Kidney tubule cell (primary cell): Measurements from ENCODE around the gene LRG1.
"Not testable (repeated sequence)": the region's sequence is repeated elsewhere in the genome, so short reads cannot be mapped to it uniquely, and the experiment has no call there.

Experiments
- DNase-seq: peaks from one replicate; pipeline ENCODE4 v3.0.0-alpha.2; 2018; ENCODE audit warnings: low spot score

LRG1 gene

DNA sequence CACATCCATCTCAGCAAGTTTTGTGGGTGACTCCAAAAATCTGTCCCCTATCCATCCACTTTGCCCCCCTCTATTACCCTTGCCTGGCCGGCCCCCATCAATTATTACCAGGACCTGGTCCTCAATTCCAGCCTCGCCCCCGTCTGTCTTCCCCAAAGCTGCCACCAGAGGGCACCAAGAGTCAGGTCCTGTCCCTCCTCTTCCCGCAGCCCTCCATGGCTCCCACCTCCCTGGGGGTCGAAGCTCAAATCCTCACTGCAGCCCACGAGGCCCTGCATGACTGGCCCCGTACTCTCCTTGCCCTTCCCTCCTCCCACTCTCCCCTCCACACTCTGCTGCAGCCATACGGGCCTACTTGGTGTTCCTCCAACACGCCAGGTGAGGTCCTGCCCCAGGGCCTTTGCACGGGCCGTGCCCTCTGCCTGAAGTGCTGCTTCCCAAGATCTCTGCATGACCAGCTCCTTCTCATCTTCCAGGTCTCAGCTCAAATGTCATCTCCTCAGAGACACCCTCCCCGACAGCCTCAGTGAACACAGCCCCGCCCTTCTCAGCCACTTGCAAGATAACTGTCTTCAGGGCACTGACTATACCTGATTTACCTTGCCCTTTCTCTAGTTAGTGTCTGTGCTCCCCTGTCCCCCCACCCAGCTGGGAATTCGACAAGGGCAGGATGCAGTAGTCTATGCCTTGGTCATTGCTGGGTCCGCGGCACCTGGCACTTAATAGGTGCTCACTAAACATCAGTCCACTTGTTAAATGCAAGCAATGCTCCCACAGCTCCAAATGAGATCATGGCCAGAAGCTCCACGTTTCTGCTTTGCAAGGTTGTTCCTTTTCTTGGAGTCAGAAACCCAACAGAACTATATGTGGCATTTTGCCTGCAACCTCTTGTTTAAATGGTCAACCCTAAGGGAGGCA, 36.4 kb upstream of the LRG1 start:
- peak; percentile 54 for DNase-seq

DNA sequence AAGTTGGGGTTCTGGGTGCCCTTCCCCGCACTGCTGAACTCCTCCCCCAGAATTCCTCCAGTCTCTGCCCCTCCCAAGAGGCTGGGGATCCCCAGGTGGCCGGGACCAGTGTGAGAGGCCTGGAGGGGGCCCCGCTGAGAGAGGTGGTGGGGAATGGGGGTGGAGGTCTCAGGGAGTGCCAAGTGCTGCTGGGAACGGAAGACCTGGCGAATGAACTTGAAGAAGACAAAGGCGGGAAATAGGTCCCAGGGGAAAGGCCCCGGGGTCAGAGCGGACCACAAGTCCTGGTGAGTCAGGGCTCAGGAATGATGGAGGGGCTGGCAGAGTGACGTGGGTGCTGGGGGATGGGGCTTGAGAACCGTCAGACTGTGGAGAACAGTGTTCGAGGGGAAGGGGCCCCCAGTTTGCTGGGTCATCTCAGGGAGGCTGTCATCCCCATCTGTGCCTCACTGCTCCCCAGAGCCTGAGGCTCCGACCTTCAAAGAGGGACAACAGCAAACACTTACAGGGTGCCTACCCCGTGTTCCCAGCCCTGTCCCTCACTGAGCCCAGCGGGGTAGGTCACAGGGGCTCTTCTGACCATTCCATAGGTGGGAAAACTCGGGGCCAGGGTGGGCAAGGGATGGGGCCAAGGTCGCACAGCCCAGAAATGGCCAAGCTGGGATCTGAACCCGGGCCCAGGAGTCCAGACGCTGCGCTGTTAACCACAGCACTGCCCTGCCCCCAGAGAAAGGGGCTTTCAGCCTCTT, 35.6 kb upstream of the LRG1 start:
- DNase-seq, result peak; percentile 86

DNA sequence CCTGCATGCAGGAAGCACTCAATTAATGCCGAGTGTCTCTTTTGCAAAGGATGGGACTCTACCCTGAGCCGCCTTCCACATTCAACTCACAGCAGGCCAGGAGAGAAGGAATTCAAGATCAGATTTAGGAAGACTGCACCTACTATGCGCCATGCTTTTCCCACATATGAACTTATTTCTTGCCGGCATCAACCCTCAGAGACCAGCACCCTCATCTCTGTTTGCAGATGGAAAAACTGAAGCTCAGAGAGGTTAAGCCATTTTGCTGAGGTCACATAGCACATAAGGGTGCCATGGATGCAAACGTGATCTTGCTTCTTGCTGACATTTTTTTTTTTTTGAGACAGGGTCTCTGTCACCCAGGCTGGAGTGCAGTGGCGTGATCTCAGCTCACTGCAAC, 33.8 kb upstream of the LRG1 start:
- no peak for DNase-seq

DNA sequence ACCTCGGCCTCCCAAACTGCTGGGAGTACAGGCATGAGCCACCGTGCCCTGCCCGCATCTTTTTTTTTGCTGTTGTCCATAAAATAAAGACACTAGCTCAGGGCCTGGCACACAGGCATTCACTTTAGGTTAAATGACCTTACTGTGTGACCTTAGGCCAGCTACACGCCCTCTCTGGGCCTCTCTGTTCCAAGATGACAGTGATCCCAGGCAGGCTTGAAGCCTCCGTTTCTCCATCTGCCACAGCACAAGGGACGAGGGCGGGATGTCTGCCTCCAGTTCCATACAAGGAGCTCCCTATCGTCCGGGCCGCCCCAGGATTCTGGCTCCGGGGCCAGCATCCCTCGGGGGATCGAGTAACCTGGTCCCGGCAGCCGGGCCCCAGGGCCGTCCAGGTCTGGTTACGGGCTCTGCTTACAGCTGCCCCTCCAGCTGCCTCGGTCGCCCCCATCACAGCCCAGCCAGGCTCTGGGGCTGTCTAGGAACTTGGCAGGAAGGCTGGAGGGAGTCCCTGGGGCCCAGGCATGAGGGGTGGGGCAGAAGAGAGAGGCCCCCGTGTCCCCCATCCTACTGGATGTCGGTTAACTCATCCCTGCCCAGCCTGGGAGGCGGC, 31.6 kb upstream of the LRG1 start:
- no peak for DNase-seq

GRCh38 chr19:4570916-4571304, 31.1 kb upstream of the LRG1 start:
- no peak for DNase-seq

DNA sequence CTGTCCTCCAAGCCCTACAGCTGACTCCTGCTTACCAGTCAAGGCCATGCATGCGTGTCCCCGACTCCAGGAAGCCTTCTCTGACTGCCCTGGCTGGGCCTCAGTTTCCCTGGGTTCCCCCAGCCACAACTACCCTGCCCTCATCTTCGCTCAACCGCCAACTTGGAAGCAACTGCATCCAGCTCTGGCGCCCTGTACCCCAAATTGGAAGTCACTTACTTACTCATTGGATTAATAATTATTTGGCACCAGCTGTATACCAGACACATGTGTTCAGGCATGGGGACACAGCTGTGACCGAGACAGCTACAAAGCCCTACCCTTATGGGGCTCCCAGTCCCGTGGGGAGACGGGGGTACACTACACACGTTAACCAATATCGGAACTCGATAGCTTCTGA, 30.6 kb upstream of the LRG1 start:
- DNase-seq, result no peak

DNA sequence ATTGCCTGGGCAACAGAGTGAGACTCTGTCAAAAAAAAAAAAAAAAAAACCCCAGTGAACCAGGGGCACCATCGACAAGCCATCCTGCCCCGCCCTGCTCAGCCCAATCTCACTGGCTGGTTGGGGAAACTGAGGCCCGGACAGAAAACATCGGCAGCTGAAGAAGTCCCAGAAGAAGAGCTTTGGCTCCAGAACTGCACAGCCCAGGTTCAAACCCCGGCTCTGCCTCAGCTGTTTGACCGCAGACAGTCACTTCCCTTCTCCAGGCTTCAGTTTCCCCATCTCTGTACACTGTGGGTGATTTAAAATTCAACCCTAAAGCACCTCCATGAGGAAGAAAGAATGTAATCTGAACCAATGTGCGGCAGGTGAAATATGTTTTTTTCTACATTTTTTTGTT, 29.1 kb upstream of the LRG1 start:
- DNase-seq, result no peak

- DNase-seq, result peak; percentile 31
These were observed 27.8 kb upstream of the LRG1 start for GRCh38 chr19:4567584-4568071.

DNA sequence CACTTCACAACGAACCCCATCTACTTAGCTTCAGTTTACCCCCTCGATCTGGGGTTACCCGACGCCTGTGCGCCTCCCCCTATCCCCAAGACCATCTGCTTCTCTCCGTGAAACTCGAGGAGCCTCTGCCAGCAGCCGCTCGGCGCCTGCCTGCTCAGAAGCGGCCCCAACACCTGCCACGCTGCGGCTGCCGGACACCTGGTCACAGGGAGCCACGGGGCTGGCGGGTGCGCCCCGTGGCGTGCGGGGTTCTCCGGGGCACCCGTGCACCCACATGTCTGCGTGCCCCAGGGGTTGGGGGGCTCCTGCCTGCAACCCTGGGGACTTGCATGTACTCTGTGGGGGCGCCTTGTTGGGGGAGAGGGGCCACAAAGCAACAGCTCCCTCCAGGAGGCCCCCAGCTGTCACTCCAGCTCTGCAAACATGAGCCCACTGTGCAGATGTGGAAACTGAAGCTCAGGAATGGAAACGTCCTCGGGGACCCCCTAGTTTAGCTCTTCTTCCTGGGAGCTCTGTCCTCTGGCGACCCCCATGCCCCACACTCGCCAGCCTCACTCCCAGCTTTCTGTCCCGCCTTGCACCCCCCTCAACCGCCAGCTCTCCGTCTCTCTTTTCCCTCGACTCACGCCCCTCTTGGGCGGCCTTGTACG, 26.7 kb upstream of the LRG1 start:
- no peak for DNase-seq

DNA sequence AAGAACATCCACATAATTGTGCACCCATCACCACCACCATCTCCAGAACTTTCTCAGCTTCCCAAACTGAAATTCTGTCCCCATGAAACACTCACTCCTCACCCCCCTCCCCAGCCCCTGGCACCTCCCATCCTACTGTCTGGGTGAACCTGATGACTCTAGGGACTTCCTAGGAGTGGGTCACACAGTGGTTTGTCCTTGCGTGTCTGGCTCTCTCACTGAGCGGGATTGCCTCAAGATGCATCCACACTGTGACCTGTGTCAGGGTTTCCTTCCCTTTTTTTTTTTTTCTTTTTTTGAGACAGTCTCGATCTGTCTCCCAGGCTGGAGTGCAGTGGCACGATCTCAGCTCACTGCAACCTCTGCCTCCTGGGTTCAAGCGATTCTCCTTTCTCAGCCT, 23.7 kb upstream of the LRG1 start:
- not testable (repeated sequence) for DNase-seq

DNA sequence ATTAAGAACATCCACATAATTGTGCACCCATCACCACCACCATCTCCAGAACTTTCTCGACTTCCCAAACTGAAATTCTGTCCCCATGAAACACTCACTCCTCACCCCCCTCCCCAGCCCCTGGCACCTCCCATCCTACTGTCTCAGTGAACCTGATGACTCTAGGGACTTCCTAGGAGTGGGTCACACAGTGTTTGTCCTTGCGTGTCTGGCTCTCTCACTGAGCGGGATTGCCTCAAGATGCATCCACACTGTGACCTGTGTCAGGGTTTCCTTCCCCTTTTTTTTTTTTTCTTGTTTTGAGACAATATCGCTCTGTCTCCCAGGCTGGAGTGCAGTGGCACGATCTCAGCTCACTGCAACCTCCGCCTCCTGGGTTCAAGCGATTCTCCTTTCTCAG, 22.2 kb upstream of the LRG1 start:
- DNase-seq, result not testable (repeated sequence)

- DNase-seq, result no peak
These were observed 19.7 kb upstream of the LRG1 start, which contains the start of gene SEMA6B for GRCh38 chr19:4559569-4559968. Gene SEMA6B, minus strand, starts transcription at chr19:4559684. Its CDS starts 1,227 bp downstream, at chr19:4558457.

- DNase-seq, result peak; percentile 28
These were observed 18.4 kb upstream of the LRG1 start for GRCh38 chr19:4557971-4558941.

DNA sequence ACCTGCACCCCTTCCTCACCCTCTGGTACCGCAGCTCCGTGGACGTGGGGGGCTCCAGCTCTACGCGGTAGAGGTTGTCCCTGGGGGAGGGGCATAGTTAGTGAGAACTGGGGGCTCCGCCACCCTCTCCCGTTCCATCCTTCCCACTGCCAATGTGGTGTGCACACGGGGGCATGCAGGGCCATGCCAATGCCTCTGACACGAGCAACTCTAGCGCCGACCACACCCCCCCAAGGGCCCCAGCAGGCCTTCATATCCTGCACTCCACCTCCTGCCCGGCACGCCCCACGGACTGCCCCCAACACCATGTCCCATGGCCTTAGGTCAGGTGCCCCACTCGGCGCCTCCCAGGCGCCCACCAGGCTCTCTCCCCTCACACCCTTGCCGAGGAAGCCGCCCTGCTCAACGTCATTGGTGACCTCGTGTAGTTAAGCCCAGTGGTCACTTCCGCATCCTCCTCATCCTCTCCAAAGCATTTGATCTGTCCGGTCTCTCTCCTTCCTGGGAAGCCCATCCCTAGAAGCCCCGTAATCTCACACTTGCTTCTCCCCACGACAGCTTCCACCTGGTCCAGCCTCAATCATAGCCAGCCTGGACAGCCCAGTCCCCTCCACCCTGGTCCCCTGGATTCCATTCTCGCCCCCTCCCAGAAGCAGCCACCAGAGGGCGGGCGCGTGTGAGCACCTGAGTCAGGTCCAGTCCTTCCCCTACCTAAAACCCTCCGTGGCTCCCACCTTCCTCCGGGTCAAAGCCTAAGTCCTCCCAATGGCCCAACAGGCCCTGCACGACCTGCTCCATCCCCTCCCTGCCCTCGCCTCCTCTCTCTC, 17.5 kb upstream of the LRG1 start:
- DNase-seq, result no peak

DNA sequence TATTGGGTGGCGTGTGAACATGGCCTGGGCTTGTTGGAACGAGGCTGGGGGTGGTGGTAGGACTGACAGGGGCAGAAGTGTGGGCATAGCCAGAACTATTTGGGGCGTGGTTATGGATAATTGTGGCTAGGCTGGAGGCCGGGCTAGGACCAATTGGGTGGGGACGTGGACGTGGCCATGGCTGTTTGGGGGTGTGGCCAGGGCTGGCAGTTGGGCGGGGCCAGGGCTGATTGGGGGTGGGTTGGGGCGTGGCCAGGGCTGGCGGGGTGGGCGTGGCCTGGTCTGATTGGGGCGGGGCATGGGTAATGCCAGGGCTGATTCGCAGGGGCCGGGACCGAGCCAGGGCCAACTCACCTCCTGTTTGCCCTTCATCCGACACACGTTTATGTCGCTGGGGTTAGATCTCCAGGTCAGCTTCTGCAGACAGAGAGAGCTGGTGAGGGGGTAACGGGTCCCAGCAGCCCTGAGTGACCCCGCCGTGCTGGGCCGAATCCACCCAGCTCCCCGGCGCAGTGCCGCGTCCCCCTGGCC, 16.8 kb upstream of the LRG1 start:
- DNase-seq, result no peak

DNA sequence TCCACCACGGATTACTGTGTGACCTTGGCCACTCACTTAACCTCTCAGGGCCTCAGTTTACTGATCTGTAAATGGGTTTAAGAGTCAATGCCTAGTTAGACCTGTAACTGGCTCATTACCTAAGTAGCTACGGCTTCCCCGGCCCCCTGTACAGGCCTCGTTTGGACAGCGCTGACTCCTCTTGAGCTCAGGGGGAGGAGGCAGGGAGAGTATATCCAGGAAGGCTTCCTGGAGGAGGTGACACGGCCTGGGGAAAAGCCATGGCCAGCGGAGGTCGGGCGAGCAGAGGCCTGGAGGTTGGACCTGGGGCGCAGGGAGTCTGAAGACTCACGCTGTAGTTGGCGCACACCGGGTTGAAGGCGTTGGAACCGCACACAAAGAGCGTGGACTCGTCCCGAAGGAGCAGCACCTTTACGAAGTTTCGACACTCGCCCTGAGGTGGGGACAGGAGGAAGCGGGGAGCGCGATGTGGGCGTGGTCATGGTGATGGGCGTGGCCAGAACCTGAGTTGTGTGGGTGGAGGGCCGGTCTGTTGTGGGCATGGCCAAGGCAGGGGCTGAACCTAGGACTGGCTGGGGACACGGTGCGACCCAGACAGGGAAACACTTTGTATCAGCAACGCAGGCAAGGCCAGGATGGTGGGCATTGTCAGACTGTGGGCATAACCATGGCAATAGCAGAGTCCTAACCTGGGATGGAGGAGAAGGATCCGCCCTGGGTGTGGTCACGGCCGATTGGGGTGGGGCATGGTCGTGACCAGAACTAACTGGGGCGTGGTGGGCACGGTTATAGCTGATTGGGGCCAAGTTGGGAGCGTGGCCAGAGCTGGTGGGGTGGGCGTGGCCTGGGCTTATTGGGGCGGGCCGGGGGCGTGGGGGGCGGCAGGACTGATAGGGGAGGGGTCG, 16.1 kb upstream of the LRG1 start:
- DNase-seq, result no peak

DNA sequence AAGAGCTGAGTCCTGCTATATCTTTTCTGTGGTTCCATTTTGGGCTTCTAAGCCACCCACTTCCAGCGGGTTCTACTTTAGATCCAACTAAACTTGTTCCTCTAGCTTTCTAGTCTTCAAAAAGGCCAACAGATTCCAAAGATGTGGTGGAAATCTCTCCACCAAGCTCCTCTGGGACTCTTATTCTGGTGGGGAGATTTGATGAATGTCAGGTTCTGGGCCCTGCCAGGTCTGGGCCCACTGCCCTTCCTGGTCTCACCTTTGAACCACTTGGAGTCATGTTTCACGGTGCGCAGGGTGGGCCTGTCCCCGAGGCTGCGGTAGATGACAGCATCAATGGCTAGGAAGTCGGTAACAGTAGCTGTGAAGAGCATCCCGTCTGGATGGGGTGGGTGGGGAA, 14.9 kb upstream of the LRG1 start:
- DNase-seq, result no peak

DNA sequence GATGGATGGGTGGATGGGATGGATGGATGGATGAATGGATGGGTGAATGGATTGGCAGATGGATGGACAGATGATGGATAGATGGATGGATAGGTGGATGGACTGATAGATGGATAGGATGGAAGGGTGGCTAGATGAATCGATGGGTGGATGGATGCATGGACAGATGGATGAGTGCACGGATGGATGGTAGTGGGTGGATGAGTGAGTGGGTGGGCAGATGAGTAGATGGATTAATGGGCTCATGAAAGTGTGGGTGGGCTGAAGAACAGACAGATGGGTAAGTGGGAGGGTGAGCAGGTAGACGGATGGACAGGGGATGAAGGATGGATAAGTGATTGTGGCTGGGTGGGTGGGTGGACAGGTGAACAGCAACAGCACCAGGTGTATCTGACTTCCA, 13.9 kb upstream of the LRG1 start:
- no peak for DNase-seq
